ENCODE results near the gene CACNA1H. TPM values are rescaled to one million over a fixed set of nuclear protein-coding genes. Genes with fewer than 3 reads are reported as not detected.

Gene CACNA1H
- total and polyA plus RNA-seq, 7 donors = 1.8 to 5.9 (median 2.3) TPM

DNA sequence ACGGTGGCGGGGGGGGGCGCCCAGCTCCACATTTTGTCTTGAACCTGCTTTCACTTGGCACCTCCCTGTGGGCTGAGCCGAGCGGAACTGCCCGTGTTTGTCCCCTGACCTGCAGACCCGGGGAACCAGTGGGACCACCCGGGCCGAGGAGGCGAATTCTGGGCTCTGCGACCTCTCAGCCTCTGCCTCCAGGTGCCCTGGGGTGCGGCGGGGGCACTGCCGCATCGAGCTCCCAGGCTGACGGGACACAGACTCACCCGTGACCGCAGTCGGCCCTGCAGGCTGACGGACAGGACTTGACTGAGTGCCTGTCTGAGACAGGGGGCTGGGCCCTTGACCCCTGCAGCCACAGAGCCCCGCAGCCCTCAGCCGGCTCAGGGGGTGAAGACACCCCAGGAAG, 45.8 kb upstream of the CACNA1H start:
- no peaks in the 10 kb centered on the region for H3K4me1 ChIP-seq
- DNase-seq = no peak
- TF ChIP-seq CTCF (IDR thresholded peaks at IDR 0.05) = no peak
- 69 to 78% (median 72%) methylated on average over 22 of the region's 22 CpGs for WGBS, 3 donors
- no peak overlapping the region for H3K27ac ChIP-seq
- no peaks in the 10 kb centered on the region for H3K36me3 ChIP-seq (ENCODE audit: insufficient read depth in 1 of 2, low read depth in 1 of 2)
- intact Hi-C loops (cut with DNase I) = loop anchor here in 1 of 2 donors (1.0 kb wide), 1 partner anchor 87 kb away; no protein-coding TSS in a partner anchor
- H3K4me3 ChIP-seq = no peak overlapping the region
- peaks cover 0 to 85% (median 11%) of the 10 kb centered on the region in 3 donors for H3K27me3 ChIP-seq (ENCODE audit: insufficient read depth in 3 of 3, low read length in 2 of 3)
- H3K9me3 ChIP-seq = no peaks in the 10 kb centered on the region
- no peak for ATAC-seq

DNA sequence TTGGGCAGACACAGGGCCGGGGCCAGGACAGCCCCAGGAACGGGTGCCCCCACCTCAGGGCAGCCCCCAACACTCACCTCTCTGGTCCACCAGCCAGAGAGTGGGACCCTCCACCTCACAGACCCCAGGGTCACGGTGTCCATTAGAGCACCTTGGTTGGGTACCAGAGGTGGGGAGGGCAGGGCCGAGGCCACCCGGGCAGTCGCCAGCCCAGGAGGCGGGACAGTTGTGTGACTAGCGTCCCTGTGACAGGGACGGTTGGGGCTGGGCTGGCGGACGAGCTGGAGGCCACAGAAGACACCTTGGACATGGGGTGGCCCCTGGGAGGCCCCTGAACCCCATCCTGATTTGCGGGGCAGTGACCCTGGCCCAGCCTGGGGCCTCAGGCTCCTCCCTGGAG, 45.2 kb upstream of the CACNA1H start:
- H3K27me3 ChIP-seq (ENCODE audit: insufficient read depth in 3 of 3, low read length in 2 of 3) = peaks cover 0 to 91% (median 13%) of the 10 kb centered on the region in 3 donors
- no peak for TF ChIP-seq CTCF (IDR thresholded peaks at IDR 0.05)
- H3K36me3 ChIP-seq (ENCODE audit: insufficient read depth in 1 of 2, low read depth in 1 of 2) = no peaks in the 10 kb centered on the region
- intact Hi-C loops (cut with DNase I) = loop anchor here in 1 of 2 donors (1.0 kb wide), 1 partner anchor 87 kb away; no protein-coding TSS in a partner anchor
- H3K4me1 ChIP-seq = no peaks in the 10 kb centered on the region
- 67 to 80% (median 75%) methylated on average over 12 of the region's 12 CpGs for WGBS, 3 donors
- H3K9me3 ChIP-seq = no peaks in the 10 kb centered on the region
- no peak overlapping the region for H3K4me3 ChIP-seq
- H3K27ac ChIP-seq = no peak overlapping the region
- DNase-seq (no peak), ATAC-seq (no peak)

DNA sequence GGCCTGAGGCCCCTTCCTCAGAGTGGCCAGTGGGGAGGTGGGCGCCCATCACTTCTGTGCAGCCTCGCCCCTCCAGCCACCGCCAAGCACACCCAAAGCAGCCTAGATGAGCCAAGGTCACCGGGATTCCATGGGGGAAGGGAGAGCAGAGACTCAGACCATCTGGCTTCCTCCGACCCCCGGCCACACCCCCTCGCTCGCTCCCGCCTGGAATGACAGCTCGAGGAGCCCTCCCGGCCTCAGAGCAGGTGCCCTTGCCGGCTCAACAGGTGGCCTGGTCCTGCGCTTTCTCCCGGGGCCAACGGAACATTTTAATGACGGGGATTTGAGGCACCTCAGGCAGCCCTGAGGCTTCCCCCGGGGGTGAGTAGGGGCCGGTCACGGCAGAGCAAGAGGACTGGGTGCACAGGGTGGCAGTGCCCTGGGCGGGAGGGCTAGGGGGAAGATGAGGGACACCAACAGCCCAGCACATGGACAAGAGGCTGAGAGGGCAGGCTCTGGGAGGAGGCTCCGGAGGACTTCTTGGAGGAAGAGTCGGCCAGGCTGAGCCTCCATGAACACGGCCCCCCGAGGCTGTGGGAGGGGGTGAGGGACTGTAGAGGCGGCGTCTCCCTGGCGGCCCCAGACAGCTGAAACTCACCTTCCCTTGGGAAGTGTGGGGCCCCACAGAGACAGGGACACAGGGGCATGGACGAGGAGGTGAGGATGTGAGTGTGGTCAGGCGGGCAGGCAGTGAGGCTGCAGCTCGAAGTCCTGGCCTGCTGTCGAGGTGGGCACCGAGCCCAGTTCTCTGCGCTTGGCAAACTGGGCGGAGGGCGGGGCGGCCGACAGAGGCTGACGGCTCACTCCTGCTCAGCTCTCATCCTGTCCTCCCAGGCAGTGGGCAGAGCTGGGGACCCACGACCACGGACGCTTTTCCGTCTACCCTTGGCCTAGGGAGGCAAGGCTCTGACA, 44.3 kb upstream of the CACNA1H start:
- 18 to 20% (median 18%) methylated on average over 34 to 42 of the region's 42 CpGs for WGBS, 3 donors
- no peak for TF ChIP-seq CTCF (IDR thresholded peaks at IDR 0.05)
- Histone ChIP-seq H3K27ac (no peak overlapping the region), H3K4me1 (no peaks in the 10 kb centered on the region), H3K36me3 (ENCODE audit: insufficient read depth in 1 of 2, low read depth in 1 of 2) (no peaks in the 10 kb centered on the region), H3K9me3 (no peaks in the 10 kb centered on the region), H3K4me3 (no peak overlapping the region), H3K27me3 (ENCODE audit: insufficient read depth in 3 of 3, low read length in 2 of 3) (peaks cover 0 to 88% (median 13%) of the 10 kb centered on the region in 3 donors)
- DNase-seq (peak; percentile 50 to 68), ATAC-seq (peak in 3 of 4 donors; percentile 54 to 59 (median 55))
- intact Hi-C loops (cut with DNase I) = no loop called here

GRCh38 chr16:1109648-1110047, 43.3 kb upstream of the CACNA1H start:
- Histone ChIP-seq H3K9me3 (no peaks in the 10 kb centered on the region), H3K4me1 (no peaks in the 10 kb centered on the region), H3K36me3 (ENCODE audit: insufficient read depth in 1 of 2, low read depth in 1 of 2) (no peaks in the 10 kb centered on the region), H3K4me3 (no peak overlapping the region), H3K27ac (no peak overlapping the region), H3K27me3 (ENCODE audit: insufficient read depth in 3 of 3, low read length in 2 of 3) (peaks cover 0 to 85% (median 14%) of the 10 kb centered on the region in 3 donors)
- intact Hi-C loops (cut with DNase I) = no loop called here
- DNase-seq (no peak), ATAC-seq (no peak)
- no peak for TF ChIP-seq CTCF (IDR thresholded peaks at IDR 0.05)
- WGBS, 3 donors = 46 to 53% (median 46%) methylated on average over 19 of the region's 19 CpGs
